COR-L47 (cell line): ENCODE results near the gene IL17F.

Source experiments
- DNase-seq: peaks from one replicate; lab custom pipeline; 2025; lab: John Stamatoyannopoulos, UW

Gene IL17F

DNA sequence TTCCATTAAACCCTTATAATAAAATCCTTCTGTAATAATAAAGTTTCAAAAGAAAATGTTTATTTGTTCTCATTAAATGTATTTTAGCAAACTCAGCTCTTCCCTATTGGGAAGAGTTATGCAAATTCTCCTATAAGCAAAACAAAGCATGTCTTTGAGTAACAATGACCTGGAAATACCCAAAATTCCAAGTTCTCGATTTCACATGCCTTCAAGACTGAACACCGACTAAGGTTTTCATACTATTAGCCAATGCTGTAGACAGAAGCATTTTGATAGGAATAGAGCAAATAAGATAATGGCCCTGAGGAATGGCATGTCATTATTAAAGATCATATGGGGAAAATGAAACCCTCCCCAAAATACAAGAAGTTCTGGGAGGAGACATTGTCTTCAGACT lies 54.3 kb downstream of the IL17F start:
- DNase-seq = no peak

- no peak for DNase-seq
These were observed 57.2 kb downstream of the IL17F start for GRCh38 chr6:52187098-52187497.
